Sigmoid colon (tissue), 4 donors: ENCODE results near the gene NUCKS1.

Experiments used
- CTCF ChIP-seq, 4 experiments: fragments of 450-650 bp in 3 of 4; fragments of 200-600 bp in 1 of 4; IDR thresholded peaks; one replicate each; pipeline ENCODE4 v1.5.1; 2016 to 2019; ENCODE audit warnings: antibody characterized with exemption in 4 of 4, mild to moderate bottlenecking in 3 of 4, moderate library complexity in 2 of 4
- EP300 ChIP-seq, 4 donors: sonication (generic); formaldehyde crosslinking; IDR thresholded peaks; one replicate each; pipeline ENCODE4 v1.6.1; 2017; ENCODE audit warnings: antibody characterized with exemption in 4 of 4
- POLR2A ChIP-seq, 2 donors: fragments of 450-650 bp; IDR thresholded peaks; one replicate each; pipeline ENCODE4 v1.6.1; 2016; ENCODE audit warnings: antibody characterized with exemption in 2 of 2, mild to moderate bottlenecking in 2 of 2, moderate library complexity in 2 of 2
- POLR2AphosphoS5 ChIP-seq, 4 donors: sonication (generic); formaldehyde crosslinking; IDR thresholded peaks; one replicate each; pipeline ENCODE4 v1.6.1; 2017; ENCODE audit warnings: antibody characterized with exemption in 4 of 4

- no peak for TF ChIP-seq CTCF (IDR thresholded peaks at IDR 0.05)
- no peak for TF ChIP-seq POLR2A (IDR thresholded peaks at IDR 0.05)
- TF ChIP-seq EP300 (IDR thresholded peaks at IDR 0.05), result no peak
- TF ChIP-seq POLR2AphosphoS5 (IDR thresholded peaks at IDR 0.05), result no peak
Measured at GRCh38 chr1:205680073-205680851, 69.7 kb downstream of the NUCKS1 start, which contains the start of gene SLC45A3.
